HepG2 (cell line): Measurements from ENCODE around the gene RAB2B. TPM values are rescaled to one million over a fixed set of nuclear protein-coding genes. Genes with fewer than 3 reads are reported as not detected.

ENCODE experiments used
- ATAC-seq: fragments of 200-7000 bp; cut with Tn5 transposase; 3 replicates; pipeline ENCODE4 v1.9.1; 2020; ENCODE audit warnings: mild to moderate bottlenecking, moderate library complexity
- BruUV-seq: library from RNA; stranded (reverse); fragments of 400-500 nt; replicated peaks from 2 replicates; lab custom pipeline; 2021; lab: Mats Ljungman, UMichigan
- CTCF ChIA-PET: fragments of 300-600 bp; formaldehyde crosslinking; extraction: SDS; loops from one replicate; lab custom pipeline; 2021; ENCODE audit warnings: low total read pairs, inconsistent platforms, low intra/inter-chr PET ratio; lab: Yijun Ruan, JAX
- POLR2A ChIA-PET: fragments of 350-600 bp; sonication (Branson Sonifier 250); formaldehyde crosslinking; loops from one replicate; lab custom pipeline; 2020; ENCODE audit warnings: antibody characterized with exemption, inconsistent platforms; lab: Yijun Ruan, JAX
- DNase-seq: peaks from one replicate; pipeline ENCODE4 v3.0.0-alpha.2; 2015; ENCODE audit warnings: low spot score
- FAIRE-seq: peaks from 3 replicates; lab custom pipeline; 2011; peaks lifted over from hg19 to GRCh38; lab: Jason Lieb, UNC
- H2AFZ ChIP-seq: one replicate; pipeline ENCODE4 v1.6.1; 2011; ENCODE audit warnings: low read length, inconsistent platforms
- H3K27ac ChIP-seq: fragments of 300-600 bp; 3 replicates; pipeline ENCODE4 v1.8.0; 2011; ENCODE audit warnings: mixed run types, mild to moderate bottlenecking, mixed read lengths, low read length, inconsistent platforms; ENCODE audit not compliant: insufficient read depth; ENCODE audit errors: extremely low read length
- H3K27me3 ChIP-seq, 2 experiments: fragments of 200-600 bp in 1 of 2; 2 replicates in 1 of 2; 3 replicates in 1 of 2; pipeline versions ENCODE4 v1.6.0 to v1.8.0; 2011; ENCODE audit warnings: low read length in 2 of 2, mild to moderate bottlenecking in 2 of 2, moderate library complexity in 2 of 2, inconsistent platforms in 1 of 2; ENCODE audit not compliant: insufficient read depth in 2 of 2, control insufficient read depth in 1 of 2
- H3K36me3 ChIP-seq, 2 experiments: fragments of 200-600 bp in 1 of 2; replicated peaks in 1 of 2; 2 replicates in 1 of 2; 3 replicates in 1 of 2; pipeline versions ENCODE4 v1.5.1 to v1.8.0; 2011; ENCODE audit warnings: low read length in 2 of 2, inconsistent platforms in 1 of 2; ENCODE audit not compliant: insufficient read depth in 2 of 2, control insufficient read depth in 1 of 2
- H3K4me1 ChIP-seq: 2 replicates; pipeline ENCODE4 v1.5.1; 2012; ENCODE audit warnings: low read length, inconsistent platforms; ENCODE audit not compliant: insufficient read depth
- H3K4me2 ChIP-seq: 2 replicates; pipeline ENCODE4 v1.6.0; 2011; ENCODE audit warnings: low read depth, low read length, inconsistent platforms
- H3K4me3 ChIP-seq, 3 experiments: fragments of 200-600 bp in 1 of 3; sonication (generic), shearing (Covaris generic) in 1 of 3; replicated peaks in 1 of 3; 2 replicates each; pipeline ENCODE4 v1.5.1; 2011 to 2016; ENCODE audit warnings: low read length in 3 of 3, inconsistent platforms in 2 of 3, low read depth in 2 of 3, mild to moderate bottlenecking in 2 of 3, control low read depth in 1 of 3, mixed read lengths in 1 of 3; ENCODE audit not compliant: insufficient read depth in 1 of 3
- H3K79me2 ChIP-seq: one replicate; pipeline ENCODE4 v1.6.1; 2011; ENCODE audit warnings: low read length, inconsistent platforms; ENCODE audit not compliant: insufficient read depth
- H3K9ac ChIP-seq: 2 replicates; pipeline ENCODE4 v1.6.0; 2011; ENCODE audit warnings: mild to moderate bottlenecking, low read depth, low read length, inconsistent platforms; ENCODE audit not compliant: insufficient read depth
- H3K9me3 ChIP-seq: 2 replicates; pipeline ENCODE4 v1.5.1; 2012; ENCODE audit warnings: mild to moderate bottlenecking, low read length
- H4K20me1 ChIP-seq: 2 replicates; pipeline ENCODE4 v1.6.0; 2011; ENCODE audit warnings: inconsistent platforms, mild to moderate bottlenecking, low read length, moderate library complexity; ENCODE audit not compliant: insufficient read depth
- BCL6 ChIP-seq: IDR thresholded peaks from 2 replicates; pipeline ENCODE4 v1.6.1; 2016; ENCODE audit warnings: missing genetic modification reagents, missing compliant biosample characterization
- HDAC6 ChIP-seq: fragments of 200-600 bp; sonication (generic); IDR thresholded peaks from 2 replicates; pipeline ENCODE4 v1.7.0; 2017; ENCODE audit warnings: mild to moderate bottlenecking, antibody characterized with exemption, low read length, low read depth
- KAT8 ChIP-seq: IDR thresholded peaks from 2 replicates; pipeline ENCODE4 v1.6.1; 2016; ENCODE audit warnings: missing genetic modification reagents, missing compliant biosample characterization
- KLF12 ChIP-seq: sonication (generic); formaldehyde crosslinking; IDR thresholded peaks from 2 replicates; pipeline ENCODE4 v1.4.0; 2020; ENCODE audit warnings: missing genetic modification reagents, borderline replicate concordance
- NCOA2 ChIP-seq: sonication (generic); formaldehyde crosslinking; IDR thresholded peaks from 2 replicates; pipeline ENCODE4 v1.8.0; 2022; ENCODE audit warnings: inconsistent platforms
- NKX3-1 ChIP-seq: sonication (generic); formaldehyde crosslinking; IDR thresholded peaks from 2 replicates; pipeline ENCODE4 v1.5.0; 2020; ENCODE audit warnings: missing genetic modification reagents
- PHB2 ChIP-seq: fragments of 450-650 bp; IDR thresholded peaks from 2 replicates; pipeline ENCODE4 v1.6.1; 2018; ENCODE audit not compliant: partially characterized antibody
- RARG ChIP-seq: sonication (generic); formaldehyde crosslinking; IDR thresholded peaks from 2 replicates; pipeline ENCODE4 v1.4.0; 2020; ENCODE audit warnings: low read depth, mild to moderate bottlenecking, missing genetic modification reagents
- RBM22 ChIP-seq: fragments of 200-400 bp; formaldehyde crosslinking; optimal IDR thresholded peaks from 2 replicates; pipeline ENCODE3; 2017; ENCODE audit warnings: mild to moderate bottlenecking, low read length, moderate library complexity
- ZNF281 ChIP-seq: sonication (generic); formaldehyde crosslinking; IDR thresholded peaks from 2 replicates; pipeline ENCODE4 v1.4.0; 2020; ENCODE audit warnings: missing genetic modification reagents, borderline replicate concordance
- ZNF567 ChIP-seq: sonication (generic); formaldehyde crosslinking; IDR thresholded peaks from 2 replicates; pipeline ENCODE4 v1.8.1; 2023; ENCODE audit warnings: mild to moderate bottlenecking, missing genetic modification reagents, borderline replicate concordance
- WGBS: methylation state at CpG from one replicate; pipeline ENCODE4 v1.1.6; 2017; ENCODE audit warnings: low lambda C conversion rate; 5-methylcytosine and 5-hydroxymethylcytosine counted together
- in situ Hi-C: cut with HindIII; loops from 2 replicates; pipeline ENCODE4 v1.10.0; 2017; ENCODE audit warnings: low pct_unique_long_range_greater_than_20kb; ENCODE audit not compliant: extremely low pct_ligation_motif_present
- intact Hi-C: fragments of 100-400 bp; cut with micrococcal nuclease; formaldehyde crosslinking; loops from one replicate; pipeline ENCODE4 v1.10.0; 2022; ENCODE audit not compliant: unreplicated experiment
- polyA plus RNA-seq, 8 experiments: library from polyadenylated mRNA; depleted of rRNA in 3 of 8; stranded (reverse) in 7 of 8; unstranded in 1 of 8; fragments of >200 nt; fragmentation: Illumina TruSeq in 4 of 8; extraction: Trizol in 4 of 8; gene quantifications; 2 replicates each; pipeline versions ENCODE4 v1.2.1 to v1.2.3, GENCODE V29; 2011 to 2016; ENCODE audit warnings: low read depth in 4 of 8, missing spikeins in 1 of 8, mixed read lengths in 1 of 8; ENCODE audit not compliant: insufficient read depth in 1 of 8
- total RNA-seq, 5 experiments: library from RNA; depleted of rRNA; stranded (reverse); fragments of >200 nt; fragmentation: Illumina TruSeq; extraction: Trizol; gene quantifications; 2 replicates each; pipeline ENCODE4 v1.2.3, GENCODE V29; 2016; ENCODE audit warnings: low read depth in 1 of 5
- TF ChIP-seq, protein P1 (sequence below): IDR thresholded peaks from 2 replicates; pipeline ENCODE4 v1.6.1; 2012; ENCODE audit warnings: low read depth, low read length, improper control_type of control experiment

The RAB2B gene
- total and polyA plus RNA-seq, 2 of the 13 experiments (the other 11 are each of a cell fraction or from before 2014, with no cell fraction given): 36.0 to 60.6 TPM

- no peak for TF ChIP-seq ZNF567
- TF ChIP-seq RBM22: no peak
- no peak for TF ChIP-seq RARG (CRISPR knock-in tag)
- TF ChIP-seq NCOA2 (CRISPR knock-in tag): no peak
Measured at GRCh38 chr14:21514341-21514740, 37.6 kb upstream of the RAB2B start (continued).

- Histone ChIP-seq H3K9me3 (no peaks in the 10 kb centered on the region), H3K27ac (peak within 1 kb of the TSS; percentile 80), H3K4me3 (peak within 1 kb of the TSS; percentile 84 to 97 (median 87)), H3K4me1 (peaks cover 53% of the 10 kb centered on the region), H2AFZ (peak within 1 kb of the TSS; percentile 3), H3K79me2 (peaks cover 44% of the 10 kb centered on the region), H3K36me3 (peaks cover 2 to 10% of the 10 kb centered on the region in 2 experiments; a peak in 3 of 5 replicates), H4K20me1 (no peaks in the 10 kb centered on the region), H3K27me3 (no peaks in the 10 kb centered on the region; a peak in 1 of 5 replicates), H3K9ac (peak within 1 kb of the TSS; percentile 95), H3K4me2 (peak within 1 kb of the TSS; percentile 86)
- DNase-seq: peak; percentile 100
- 1% methylated on average over 49 of the region's 53 CpGs for WGBS
- TSS peak; percentile 82 for BruUV-seq
- ChIA-PET CTCF (interaction anchor here (1.1 kb wide), 1 partner anchor 55 kb away, joined by 3 read pairs; the partner anchor contains the start of gene CHD8), POLR2A (interaction anchor here (0.6 to 5.5 kb wide), 23 partner anchors 13 to 1791 kb away, joined by 3 to 173 read pairs (median 4); partner anchors contain the start of genes CHD8, PARP2, PPP1R3E and RAB2B)
- FAIRE-seq: peak; percentile 92
- intact Hi-C loops: loop anchor here (1.0 kb wide), 4 partner anchors 15 to 55 kb away; partner anchors contain the start of genes CHD8, SALL2 and TOX4
- in situ Hi-C loops: no loop called here
- ATAC-seq: peak; percentile 97
- TF ChIP-seq KAT8 (CRISPR knock-in tag) (peak; percentile 98), NKX3-1 (CRISPR knock-in tag) (peak; percentile 66; the same call in 1 of the 2 replicates), KLF12 (CRISPR knock-in tag) (no peak), ZNF281 (CRISPR knock-in tag) (0 out of 2 replicates have a peak, but pooled peaks have one; percentile 38), BCL6 (peak; percentile 60), HDAC6 (no peak), PHB2 (no peak)
- TF ChIP-seq, protein P1, sequence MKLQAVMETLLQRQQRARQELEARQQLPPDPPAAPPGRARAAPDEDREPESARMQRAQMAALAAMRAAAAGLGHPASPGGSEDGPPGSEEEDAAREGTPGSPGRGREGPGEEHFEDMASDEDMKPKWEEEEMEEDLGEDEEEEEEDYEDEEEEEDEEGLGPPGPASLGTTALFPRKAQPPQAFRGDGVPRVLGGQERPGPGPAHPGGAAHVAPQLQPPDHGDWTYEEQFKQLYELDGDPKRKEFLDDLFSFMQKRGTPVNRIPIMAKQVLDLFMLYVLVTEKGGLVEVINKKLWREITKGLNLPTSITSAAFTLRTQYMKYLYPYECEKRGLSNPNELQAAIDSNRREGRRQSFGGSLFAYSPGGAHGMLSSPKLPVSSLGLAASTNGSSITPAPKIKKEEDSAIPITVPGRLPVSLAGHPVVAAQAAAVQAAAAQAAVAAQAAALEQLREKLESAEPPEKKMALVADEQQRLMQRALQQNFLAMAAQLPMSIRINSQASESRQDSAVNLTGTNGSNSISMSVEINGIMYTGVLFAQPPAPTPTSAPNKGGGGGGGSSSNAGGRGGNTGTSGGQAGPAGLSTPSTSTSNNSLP: no peak; the same call in 1 of the 2 replicates
Measured at GRCh38 chr14:21510735-21511657, 34.2 kb upstream of the RAB2B start, which contains the start of gene METTL3. Gene METTL3, minus strand, starts transcription at chr14:21511340. Its CDS starts 117 bp downstream, at chr14:21511223.
